GDM1 (cell line): ENCODE measurements around the gene NWD2.
"Not testable (repeated sequence)": the region's sequence is repeated elsewhere in the genome, so short reads cannot be mapped to it uniquely, and the experiment has no call there.

Source experiments
- DNase-seq: peaks from one replicate; lab custom pipeline; 2025; lab: John Stamatoyannopoulos, UW

Gene NWD2

GRCh38 chr4:37397505-37397904, 153.0 kb downstream of the NWD2 start:
- no peak for DNase-seq

- DNase-seq = no peak
These were observed 155.8 kb downstream of the NWD2 start for GRCh38 chr4:37400241-37400881.

DNA sequence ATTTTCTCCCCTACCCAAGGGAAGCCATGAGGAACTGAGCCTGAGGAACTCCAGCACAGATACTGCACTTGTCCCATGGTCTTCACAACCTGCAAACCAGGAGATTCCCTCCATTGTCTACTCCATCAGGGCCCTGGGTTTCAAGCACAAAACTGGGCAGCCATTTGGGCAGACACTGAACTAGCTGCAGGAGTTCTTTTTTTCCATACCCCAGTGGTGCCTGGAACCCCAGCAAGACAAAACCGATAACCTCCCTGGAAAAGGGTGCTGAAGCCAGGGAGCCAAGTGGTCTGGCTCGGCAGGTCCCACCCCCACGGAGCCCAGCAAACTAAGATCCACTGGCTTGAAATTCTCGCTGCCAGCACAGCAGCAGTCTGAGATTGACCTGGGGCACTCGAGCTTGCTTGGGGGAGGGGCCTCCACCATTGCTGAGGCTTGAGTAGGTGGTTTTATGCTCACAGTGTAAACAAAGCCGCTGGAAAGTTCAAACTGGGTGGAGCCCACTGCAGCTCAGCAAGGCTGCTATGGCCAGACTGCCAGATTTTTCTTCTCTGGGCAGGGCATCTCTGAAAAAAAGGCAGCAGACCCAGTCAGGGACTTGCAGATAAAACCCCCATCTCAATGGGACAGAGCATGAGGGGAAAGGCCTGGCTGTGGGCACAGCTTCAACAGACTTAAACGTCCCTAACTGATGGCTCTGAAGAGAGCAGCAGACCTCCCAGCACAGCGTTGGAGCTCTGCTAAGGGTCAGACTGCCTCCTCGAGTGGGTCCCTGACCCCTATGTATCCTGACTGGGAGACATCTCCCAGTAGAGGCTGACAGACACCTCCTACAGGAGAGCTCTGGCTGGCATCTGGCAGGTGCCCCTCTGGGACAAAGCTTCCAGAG, 163.6 kb downstream of the NWD2 start:
- DNase-seq = not testable (repeated sequence)

- not testable (repeated sequence) for DNase-seq
These were observed 169.1 kb downstream of the NWD2 start for GRCh38 chr4:37413612-37414011.

DNA sequence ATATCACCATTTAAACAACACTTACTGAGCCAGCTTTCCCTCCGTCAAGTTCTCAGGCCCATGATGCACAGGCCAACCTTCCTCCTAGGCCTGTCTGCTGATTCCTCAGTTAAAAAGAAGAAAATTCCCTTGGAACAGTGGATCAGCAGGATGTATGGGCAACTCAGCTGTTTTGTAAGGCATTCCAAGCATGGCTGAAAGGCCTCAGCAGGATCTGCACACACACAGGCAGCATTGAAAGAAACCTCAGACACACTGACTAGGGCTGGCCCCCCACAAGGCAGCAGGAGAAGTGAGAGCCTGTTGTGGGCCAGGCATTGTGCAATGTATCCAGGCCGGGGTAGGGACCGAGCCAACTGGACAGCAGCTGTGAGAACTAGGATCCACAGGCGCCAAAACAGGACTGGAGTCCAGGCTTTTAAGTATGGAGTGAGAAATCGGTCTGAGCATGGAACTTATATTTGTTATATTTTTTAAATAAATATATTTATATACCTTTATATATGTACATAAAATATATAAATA, 171.4 kb downstream of the NWD2 start:
- DNase-seq = no peak

- no peak for DNase-seq
These were observed 177.1 kb downstream of the NWD2 start for GRCh38 chr4:37421614-37422013.

DNA sequence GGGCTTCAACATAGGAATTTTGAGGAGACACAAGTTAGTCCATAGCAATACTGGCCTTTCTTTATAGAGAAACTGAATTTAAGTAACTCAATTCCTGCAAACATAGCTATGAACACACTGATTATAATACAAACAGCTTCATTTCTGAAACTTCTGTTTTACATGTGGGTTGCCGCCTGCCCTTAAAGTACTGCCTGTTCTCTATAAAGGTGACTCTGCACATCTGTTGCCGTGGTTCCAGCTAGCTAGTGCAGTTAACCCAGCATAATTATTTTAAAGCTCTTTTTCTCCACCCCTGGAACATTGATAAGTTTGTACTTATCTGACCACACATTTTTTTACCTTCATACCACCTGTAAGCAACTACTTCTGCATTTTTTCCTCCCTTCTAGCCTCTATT, 177.6 kb downstream of the NWD2 start:
- no peak for DNase-seq

GRCh38 chr4:37422638-37423037, 178.1 kb downstream of the NWD2 start:
- DNase-seq = no peak

- DNase-seq = no peak
These were observed 178.8 kb downstream of the NWD2 start for GRCh38 chr4:37423310-37423709.

- no peak for DNase-seq
These were observed 180.2 kb downstream of the NWD2 start for GRCh38 chr4:37424753-37425152.

- DNase-seq = no peak
These were observed 181.3 kb downstream of the NWD2 start for GRCh38 chr4:37425857-37426256.

DNA sequence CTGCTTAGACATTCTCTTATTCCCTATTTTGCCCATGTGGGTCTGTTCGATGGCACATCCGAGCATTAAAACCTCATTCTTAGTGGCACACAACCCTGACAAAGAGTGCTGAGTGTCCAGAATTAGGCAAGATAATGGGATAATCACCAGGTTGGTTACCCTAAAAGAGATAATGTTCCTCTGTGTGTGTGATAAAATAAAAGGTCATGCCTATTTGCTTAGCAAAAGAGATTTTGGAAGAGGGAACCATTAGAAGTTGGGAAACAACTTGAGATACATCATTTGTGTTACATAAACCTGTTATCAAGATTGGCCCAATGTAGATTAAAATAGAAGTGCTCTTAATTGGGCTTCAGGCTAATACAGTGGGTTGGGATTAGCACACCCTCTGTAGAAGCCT, 182.7 kb downstream of the NWD2 start:
- no peak for DNase-seq

GRCh38 chr4:37429906-37430305, 185.4 kb downstream of the NWD2 start:
- no peak for DNase-seq

- DNase-seq = no peak
These were observed 186.3 kb downstream of the NWD2 start for GRCh38 chr4:37430718-37431416.

DNA sequence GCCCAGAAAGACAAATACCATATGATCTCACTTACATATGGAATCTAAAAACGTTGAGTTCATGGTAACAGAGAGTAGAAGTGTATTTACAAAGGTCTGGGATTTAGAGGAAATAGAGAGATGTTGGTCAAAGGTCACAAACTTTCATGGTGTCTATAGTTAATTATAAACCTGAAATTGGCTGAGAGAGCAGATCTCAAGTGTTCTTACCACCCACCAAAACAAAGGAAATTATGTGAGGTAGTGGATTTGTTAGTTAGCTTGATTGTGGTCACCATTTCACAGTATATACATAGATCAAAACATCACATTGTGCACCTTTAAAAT, 186.8 kb downstream of the NWD2 start:
- DNase-seq = no peak

- DNase-seq = no peak
These were observed 189.9 kb downstream of the NWD2 start for GRCh38 chr4:37434469-37434868.

DNA sequence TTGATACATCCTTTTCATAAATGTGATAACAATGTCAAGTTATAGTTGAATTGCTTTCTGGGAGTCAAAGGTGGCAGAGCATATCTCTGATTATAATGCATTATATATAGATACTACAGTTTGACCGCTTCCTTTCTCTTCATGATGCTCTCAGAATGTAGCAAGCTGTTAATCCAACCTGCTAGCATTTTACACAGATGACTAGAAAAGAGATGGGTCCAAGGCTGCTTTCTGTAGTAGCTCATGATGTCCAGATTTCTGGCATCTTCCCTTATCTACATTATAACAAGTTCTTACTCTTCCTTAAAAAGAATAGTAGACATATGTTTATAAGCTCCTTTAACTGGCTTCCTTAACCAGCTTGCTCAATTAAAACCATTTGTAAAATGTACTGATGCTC, 192.0 kb downstream of the NWD2 start:
- no peak for DNase-seq

DNA sequence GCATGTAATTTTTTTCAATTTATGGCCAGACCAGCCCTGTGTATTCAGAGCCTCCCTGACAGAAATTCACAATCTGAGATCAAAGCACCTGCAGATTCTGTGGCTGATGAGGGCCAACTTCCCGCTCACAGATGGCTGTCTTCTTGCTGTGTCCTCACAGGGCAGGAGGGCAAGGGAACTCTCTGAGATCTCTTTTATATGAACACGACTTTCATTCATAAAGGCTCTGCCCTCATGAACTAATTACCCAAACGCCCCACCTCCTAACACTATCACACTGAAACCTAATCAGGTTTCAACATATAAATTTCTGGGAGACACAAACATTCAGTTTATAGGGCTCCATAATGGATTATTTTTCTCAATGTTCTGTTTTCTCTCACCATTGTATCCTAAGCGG, 192.6 kb downstream of the NWD2 start:
- DNase-seq = no peak

- no peak for DNase-seq
These were observed 194.2 kb downstream of the NWD2 start for GRCh38 chr4:37438564-37439279.

DNA sequence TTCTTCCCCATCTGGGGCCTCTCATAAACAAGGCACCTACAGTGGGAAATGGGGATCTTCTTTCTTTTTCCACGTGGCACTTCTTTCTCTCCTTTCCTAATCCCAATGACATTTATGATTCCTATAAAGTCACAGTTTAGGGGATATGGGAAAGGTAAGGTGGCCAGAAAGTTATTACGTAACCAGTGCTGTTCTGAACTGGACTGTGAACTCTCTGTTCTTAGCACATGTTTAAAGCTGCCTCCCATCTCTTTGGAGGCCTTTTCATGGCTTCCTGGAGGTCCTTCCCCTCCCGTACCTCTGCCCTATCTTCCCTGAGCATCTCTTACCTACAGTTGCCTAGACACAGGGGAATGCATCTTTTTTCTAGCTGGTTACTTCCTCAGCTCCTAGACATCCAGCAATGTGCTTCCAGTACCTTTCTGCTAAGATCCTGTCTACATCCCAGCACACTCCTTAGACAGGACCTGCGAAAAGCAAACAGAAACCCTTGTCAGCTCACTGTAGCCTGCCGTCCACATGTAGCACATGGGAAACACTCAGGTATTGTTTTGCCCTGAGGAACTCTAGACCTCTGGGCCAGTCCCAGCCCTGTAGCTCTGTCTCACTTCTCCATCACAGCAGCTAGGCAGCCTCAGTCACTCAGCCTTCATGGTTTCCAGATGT, 195.4 kb downstream of the NWD2 start:
- no peak for DNase-seq

DNA sequence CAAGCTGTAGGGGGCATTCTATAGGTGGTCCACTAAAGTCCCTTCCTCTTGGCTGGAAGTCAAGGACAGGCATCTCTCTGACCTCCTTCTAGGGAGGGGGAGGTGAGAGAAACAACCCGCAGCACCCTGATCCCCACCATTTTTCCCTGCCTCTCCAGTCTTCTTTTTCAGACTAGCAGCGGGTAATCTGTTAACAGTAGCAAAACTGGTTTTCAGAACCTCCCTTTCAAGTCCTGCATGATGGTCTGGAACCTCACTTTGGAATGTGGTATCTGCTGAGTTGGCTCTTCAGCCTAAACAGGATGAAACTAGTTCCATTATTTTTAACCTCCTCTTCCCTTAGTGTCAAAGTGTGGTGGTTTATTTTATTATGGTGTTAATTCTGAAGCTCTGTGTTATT, 196.0 kb downstream of the NWD2 start:
- no peak for DNase-seq
